GM12874 (cell line): Measurements from ENCODE around the gene DCC.

Experiments used
- CTCF ChIP-seq: IDR thresholded peaks from 2 replicates; pipeline ENCODE4 v1.5.1; 2011; ENCODE audit warnings: low read depth, mild to moderate bottlenecking, control low read depth, low read length, moderate library complexity; ENCODE audit not compliant: insufficient read depth

DCC gene

GRCh38 chr18:53360501-53361443, 1020.8 kb downstream of the DCC start:
- no peak for TF ChIP-seq CTCF

- TF ChIP-seq CTCF: no peak
Measured at GRCh38 chr18:53375621-53376020, 1035.6 kb downstream of the DCC start.

- TF ChIP-seq CTCF: 0 out of 2 replicates have a peak, but pooled peaks have one; percentile 10
Measured at GRCh38 chr18:53380063-53380639, 1040.2 kb downstream of the DCC start.

GRCh38 chr18:53382870-53383269, 1042.9 kb downstream of the DCC start:
- TF ChIP-seq CTCF: no peak

- TF ChIP-seq CTCF: no peak
Measured at GRCh38 chr18:53385889-53386288, 1045.9 kb downstream of the DCC start.

GRCh38 chr18:53387581-53387980, 1047.6 kb downstream of the DCC start:
- no peak for TF ChIP-seq CTCF

GRCh38 chr18:53402670-53403069, 1062.7 kb downstream of the DCC start:
- no peak for TF ChIP-seq CTCF
